Kidney (tissue), 14 donors: Measurements from ENCODE around the gene BTBD8. TPM values are rescaled to one million over a fixed set of nuclear protein-coding genes. Genes with fewer than 3 reads are reported as not detected.

Experiments
- DNase-seq, 5 donors: peaks; one replicate each; pipeline ENCODE4 v3.0.0-alpha.2; 2013 to 2020
- FAIRE-seq: peaks from 2 replicates; lab custom pipeline; 2012; peaks lifted over from hg19 to GRCh38; lab: Jason Lieb, UNC
- H3K27ac ChIP-seq, 2 donors: one replicate each; pipeline ENCODE4 v1.7.0; 2013; ENCODE audit warnings: low read depth in 2 of 2, low read length in 2 of 2, inconsistent platforms in 1 of 2
- H3K27me3 ChIP-seq: one replicate; pipeline ENCODE4 v1.7.1; 2013; ENCODE audit warnings: low read length, inconsistent platforms; ENCODE audit not compliant: control insufficient read depth, insufficient read depth
- H3K36me3 ChIP-seq, 3 donors: one replicate each; pipeline versions ENCODE4 v1.7.0 to v1.7.1; 2013; ENCODE audit warnings: low read length in 3 of 3, control low read depth in 1 of 3, inconsistent platforms in 1 of 3; ENCODE audit not compliant: insufficient read depth in 3 of 3, control insufficient read depth in 2 of 3
- H3K4me1 ChIP-seq, 3 donors: one replicate each; pipeline versions ENCODE4 v1.7.0 to v1.7.1; 2013; ENCODE audit warnings: low read length in 3 of 3, inconsistent platforms in 1 of 3, low read depth in 1 of 3; ENCODE audit not compliant: control insufficient read depth in 2 of 3, insufficient read depth in 2 of 3
- H3K4me3 ChIP-seq, 3 donors: one replicate each; pipeline versions ENCODE4 v1.7.0 to v1.8.1; 2013; ENCODE audit warnings: low read length in 3 of 3, control low read depth in 1 of 3, inconsistent platforms in 1 of 3
- H3K9ac ChIP-seq, 3 donors: one replicate each; pipeline versions ENCODE4 v1.7.0 to v1.7.1; 2013; ENCODE audit warnings: low read length in 3 of 3, control low read depth in 1 of 3, inconsistent platforms in 1 of 3
- H3K9me3 ChIP-seq, 3 donors: one replicate each; pipeline versions ENCODE4 v1.7.0 to v1.7.1; 2013; ENCODE audit warnings: low read length in 3 of 3, control low read depth in 1 of 3, inconsistent platforms in 1 of 3; ENCODE audit not compliant: control insufficient read depth in 2 of 3, insufficient read depth in 1 of 3
- CTCF ChIP-seq: IDR thresholded peaks from 3 replicates; pipeline ENCODE4 v1.5.1; 2012; ENCODE audit warnings: mild to moderate bottlenecking, moderate library complexity, borderline replicate concordance; ENCODE audit not compliant: insufficient read depth; ENCODE audit errors: extremely low read depth
- intact Hi-C: fragments of 100-400 bp; cut with DNase I; formaldehyde crosslinking; loops from one replicate; pipeline ENCODE4 v1.11.1; 2022
- polyA plus RNA-seq: library from polyadenylated mRNA; stranded (reverse); fragments of 350-450 nt; fragmentation: Illumina TruSeq; extraction: RNeasy Lipid Tissue Mini Kit (QIAGEN cat#74804); gene quantifications from one replicate; pipeline ENCODE4 v1.2.3, GENCODE V29; 2014; ENCODE audit warnings: low read depth, low replicate concordance; ENCODE audit not compliant: insufficient read depth
- total RNA-seq: library from RNA; stranded (reverse); fragmentation: NEBNext Ultra II Directional; extraction: Animal tissue kit (Norgen Biotek cat#: 25700); gene quantifications from one replicate; pipeline ENCODE4 v1.2.1, GENCODE V29; 2021
- donor health status: control.
- donor health status: control.
- donor health status: control.
- donor health status: control.
- donor health status: control.
- donor health status: DM: yes; HTN: yes; CAD: no.
- donor health status: Normal renal cell carcinoma (clear cell type).

BTBD8 gene
- total and polyA plus RNA-seq, 2 donors from 2014 or later = 0.99 to 5.8 TPM

- Histone ChIP-seq H3K9ac (no peak overlapping the region), H3K9me3 (no peaks in the 10 kb centered on the region), H3K27me3 (no peaks in the 10 kb centered on the region), H3K36me3 (no peaks in the 10 kb centered on the region), H3K4me1 (no peaks in the 10 kb centered on the region), H3K4me3 (no peak overlapping the region), H3K27ac (no peak overlapping the region)
- no peak for DNase-seq
- intact Hi-C loops = no loop called here
- no peak for FAIRE-seq
- TF ChIP-seq CTCF = no peak
These were observed 15.7 kb downstream of the BTBD8 start for GRCh38 chr1:92095874-92096273.

DNA sequence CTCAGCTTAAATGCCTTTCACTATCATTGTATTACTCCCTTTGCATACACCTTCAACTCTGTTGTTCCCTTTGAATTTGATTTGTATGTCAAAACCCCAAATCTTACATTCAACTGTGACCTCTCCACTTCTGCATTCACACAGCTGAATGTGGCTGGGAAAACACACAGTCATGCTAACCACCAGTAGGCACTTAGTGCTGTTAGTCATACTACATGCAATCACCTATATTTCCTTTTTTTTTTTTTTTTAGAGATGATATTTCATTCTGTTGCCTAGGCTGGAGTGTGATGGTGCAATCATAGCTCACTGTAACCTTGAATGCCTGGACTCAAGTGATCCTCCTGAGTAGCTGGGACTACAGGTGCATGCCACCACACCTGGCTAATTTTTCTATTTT, 16.2 kb downstream of the BTBD8 start:
- H3K9me3 ChIP-seq = no peaks in the 10 kb centered on the region
- no peaks in the 10 kb centered on the region for H3K4me1 ChIP-seq
- no peak overlapping the region for H3K27ac ChIP-seq
- no peaks in the 10 kb centered on the region for H3K36me3 ChIP-seq
- DNase-seq = no peak
- H3K27me3 ChIP-seq = no peaks in the 10 kb centered on the region
- no peak for TF ChIP-seq CTCF
- H3K4me3 ChIP-seq = no peak overlapping the region
- no peak for FAIRE-seq
- no peak overlapping the region for H3K9ac ChIP-seq
- intact Hi-C loops = no loop called here

DNA sequence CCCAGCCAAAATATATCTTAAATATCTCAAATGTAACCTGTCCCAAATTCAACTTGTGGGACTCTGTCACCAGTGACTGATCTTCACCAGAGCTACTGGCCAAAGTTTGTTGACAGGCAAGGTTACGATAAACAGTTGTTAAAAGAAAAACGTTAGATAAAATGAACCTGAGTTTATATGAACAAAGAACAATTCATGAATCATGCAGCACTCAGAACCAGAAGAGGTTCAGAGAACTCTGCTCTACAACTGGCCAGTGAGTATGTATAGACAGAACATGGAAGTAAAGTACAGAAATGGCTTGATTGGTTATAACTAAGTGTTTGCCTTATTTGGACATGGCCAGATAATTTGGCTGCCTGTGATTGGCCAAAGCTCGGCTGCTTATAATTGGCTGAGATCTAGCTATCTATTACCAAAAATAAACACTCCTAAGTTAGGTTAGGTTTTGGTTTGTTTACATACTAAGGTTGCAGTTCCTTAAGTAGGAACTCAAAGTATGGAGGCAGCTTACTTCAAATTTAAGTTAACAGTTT, 25.5 kb downstream of the BTBD8 start:
- no peaks in the 10 kb centered on the region for H3K36me3 ChIP-seq
- no peaks in the 10 kb centered on the region for H3K4me1 ChIP-seq
- H3K27me3 ChIP-seq = no peaks in the 10 kb centered on the region
- no peaks in the 10 kb centered on the region for H3K9me3 ChIP-seq
- TF ChIP-seq CTCF = no peak
- H3K4me3 ChIP-seq = no peak overlapping the region
- H3K27ac ChIP-seq = no peak overlapping the region
- DNase-seq (no peak), FAIRE-seq (no peak)
- intact Hi-C loops = no loop called here
- H3K9ac ChIP-seq = no peak overlapping the region

DNA sequence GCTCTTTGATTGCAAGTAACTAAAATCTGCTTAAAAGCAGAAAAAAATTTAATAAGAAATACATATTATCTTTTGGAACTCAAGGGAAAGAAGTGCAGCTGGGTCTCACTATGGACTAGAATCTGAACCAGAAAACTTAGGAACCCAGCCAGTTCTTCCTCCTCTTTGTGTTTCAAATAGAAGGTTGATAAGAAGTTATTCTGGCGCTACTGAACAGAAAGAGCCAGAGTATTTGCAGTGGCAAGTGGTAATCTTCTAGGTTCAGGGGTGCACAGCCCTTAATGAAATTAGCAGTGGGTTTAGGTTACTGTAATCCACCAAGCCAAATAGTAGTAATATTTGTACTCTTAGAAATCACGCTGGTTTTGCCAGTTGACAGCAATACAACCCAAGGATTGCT, 28.5 kb downstream of the BTBD8 start:
- TF ChIP-seq CTCF = no peak
- no peak overlapping the region for H3K27ac ChIP-seq
- H3K36me3 ChIP-seq = no peaks in the 10 kb centered on the region
- intact Hi-C loops = no loop called here
- H3K27me3 ChIP-seq = no peaks in the 10 kb centered on the region
- no peaks in the 10 kb centered on the region for H3K9me3 ChIP-seq
- DNase-seq (no peak), FAIRE-seq (no peak)
- H3K9ac ChIP-seq = no peak overlapping the region
- H3K4me3 ChIP-seq = no peak overlapping the region
- no peaks in the 10 kb centered on the region for H3K4me1 ChIP-seq
